ENCODE measurements around the gene YAP1.

YAP1 gene

DNA sequence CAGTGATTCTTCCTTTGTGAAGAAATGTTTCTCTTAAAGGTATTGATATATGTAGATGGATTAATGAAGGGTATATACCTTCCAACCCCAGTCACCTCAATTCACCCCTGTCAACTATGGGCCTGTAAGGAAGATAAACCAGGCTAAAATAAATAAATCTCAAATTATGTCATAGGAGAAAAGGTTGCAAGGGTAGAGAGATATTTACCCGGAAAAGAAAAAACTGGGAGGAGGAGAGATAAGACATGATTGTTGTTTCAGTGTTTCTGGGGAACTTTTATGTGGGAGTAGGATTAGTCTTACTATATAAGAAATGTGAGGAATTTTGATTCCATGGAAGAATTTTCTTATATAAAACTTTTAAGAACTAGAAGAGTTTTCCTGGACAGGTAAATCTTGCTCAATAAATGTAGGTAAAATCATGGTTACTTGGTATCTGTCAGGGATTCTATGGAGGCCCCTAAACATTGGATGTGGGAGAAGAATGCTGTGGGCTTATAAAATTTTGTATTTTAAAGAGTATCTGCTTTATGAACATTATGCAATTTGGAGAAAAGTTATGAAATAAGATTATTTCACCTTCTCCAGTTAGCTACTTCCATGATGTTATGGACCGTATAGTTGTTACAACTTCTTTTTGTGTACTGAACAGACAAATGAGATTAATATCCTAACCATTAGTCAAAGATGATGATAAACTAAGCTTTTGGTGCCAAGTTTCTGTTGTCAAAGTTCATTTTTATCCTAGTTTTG, 6.4 kb downstream of the YAP1 start:
- TF ChIP-seq TAF1 (IDR thresholded peaks at IDR 0.05; ENCODE audit: borderline replicate concordance, insufficient read depth, low read length) (no peak), POLR2AphosphoS5 (IDR thresholded peaks at IDR 0.05; ENCODE audit: low read depth, low read length) (no peak), REST (IDR thresholded peaks at IDR 0.05; ENCODE audit: insufficient read depth in 1 of 2, low read depth in 2 of 2, low read length in 2 of 2) (no peak), FOXP2 (optimal IDR thresholded peaks at IDR 0.05; ENCODE audit: borderline replicate concordance, extremely low read depth, extremely low read length, insufficient read depth) (no peak)

DNA sequence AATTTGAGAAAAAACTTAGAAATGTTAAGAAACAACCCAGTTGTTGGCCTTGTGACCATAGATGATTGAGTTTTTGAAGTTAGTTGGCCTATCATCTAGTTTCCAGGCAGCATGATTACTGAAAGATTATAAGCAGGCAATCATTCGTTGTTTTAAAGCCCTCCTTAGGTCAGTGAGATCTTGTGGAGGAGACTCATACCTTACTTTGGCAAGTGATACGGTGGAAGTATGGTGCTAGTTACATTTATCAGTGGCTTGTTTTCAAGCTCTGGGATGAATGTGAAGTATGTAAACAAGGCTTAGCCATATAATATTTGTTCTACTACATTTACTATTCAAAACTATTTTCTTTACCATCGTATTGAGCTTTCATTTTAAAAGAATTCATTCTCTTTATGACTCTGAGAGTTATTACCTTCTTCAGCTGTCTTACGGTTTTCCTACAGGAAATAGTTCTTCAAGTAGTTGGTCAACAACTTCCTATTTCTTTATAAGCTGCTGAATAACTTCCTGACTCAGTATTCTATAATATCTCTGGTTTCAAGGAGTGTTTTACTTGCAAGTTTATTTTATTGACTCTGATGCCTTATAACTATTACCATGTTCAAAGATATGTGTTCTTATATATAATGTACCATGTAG, 7.3 kb downstream of the YAP1 start:
- TF ChIP-seq FOXP2 (optimal IDR thresholded peaks at IDR 0.05; ENCODE audit: borderline replicate concordance, extremely low read depth, extremely low read length, insufficient read depth): no peak
- TF ChIP-seq POLR2AphosphoS5 (IDR thresholded peaks at IDR 0.05; ENCODE audit: low read depth, low read length): no peak
- no peak for TF ChIP-seq TAF1 (IDR thresholded peaks at IDR 0.05; ENCODE audit: borderline replicate concordance, insufficient read depth, low read length)
- no peak for TF ChIP-seq REST (IDR thresholded peaks at IDR 0.05; ENCODE audit: insufficient read depth in 1 of 2, low read depth in 2 of 2, low read length in 2 of 2)
- TF ChIP-seq SIN3A (IDR thresholded peaks at IDR 0.05; ENCODE audit: borderline replicate concordance, insufficient read depth, low read length): no peak

DNA sequence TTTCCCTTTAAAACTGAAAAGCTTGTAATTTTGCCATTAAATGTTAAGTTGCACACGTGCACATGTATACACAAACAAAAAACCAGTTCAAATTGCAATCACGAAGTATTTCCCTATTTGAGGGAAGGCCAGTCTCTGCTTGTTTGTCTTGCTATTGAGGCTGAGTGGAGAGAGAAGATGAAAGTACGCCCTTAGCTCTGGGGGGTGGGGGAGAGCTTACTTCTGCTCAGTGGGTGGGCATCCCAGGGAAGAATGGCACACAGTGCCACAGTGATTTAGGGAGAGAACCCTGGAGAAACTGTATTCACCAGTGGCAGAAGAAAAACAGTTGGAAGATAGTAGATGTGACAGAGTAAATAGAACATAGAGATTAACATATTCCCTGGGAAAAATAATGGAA, 8.7 kb downstream of the YAP1 start:
- no peak for TF ChIP-seq TAF1 (IDR thresholded peaks at IDR 0.05; ENCODE audit: borderline replicate concordance, insufficient read depth, low read length)
- no peak for TF ChIP-seq FOXP2 (optimal IDR thresholded peaks at IDR 0.05; ENCODE audit: borderline replicate concordance, extremely low read depth, extremely low read length, insufficient read depth)
- TF ChIP-seq SIN3A (IDR thresholded peaks at IDR 0.05; ENCODE audit: borderline replicate concordance, insufficient read depth, low read length): no peak
- TF ChIP-seq REST (IDR thresholded peaks at IDR 0.05; ENCODE audit: insufficient read depth in 1 of 2, low read depth in 2 of 2, low read length in 2 of 2): no peak
- no peak for TF ChIP-seq POLR2AphosphoS5 (IDR thresholded peaks at IDR 0.05; ENCODE audit: low read depth, low read length)

GRCh38 chr11:102119997-102120396, 9.8 kb downstream of the YAP1 start:
- no peak for TF ChIP-seq FOXP2 (optimal IDR thresholded peaks at IDR 0.05; ENCODE audit: borderline replicate concordance, extremely low read depth, extremely low read length, insufficient read depth)
- no peak for TF ChIP-seq POLR2AphosphoS5 (IDR thresholded peaks at IDR 0.05; ENCODE audit: low read depth, low read length)
- TF ChIP-seq SIN3A (IDR thresholded peaks at IDR 0.05; ENCODE audit: borderline replicate concordance, insufficient read depth, low read length): no peak
- TF ChIP-seq TAF1 (IDR thresholded peaks at IDR 0.05; ENCODE audit: borderline replicate concordance, insufficient read depth, low read length): no peak

DNA sequence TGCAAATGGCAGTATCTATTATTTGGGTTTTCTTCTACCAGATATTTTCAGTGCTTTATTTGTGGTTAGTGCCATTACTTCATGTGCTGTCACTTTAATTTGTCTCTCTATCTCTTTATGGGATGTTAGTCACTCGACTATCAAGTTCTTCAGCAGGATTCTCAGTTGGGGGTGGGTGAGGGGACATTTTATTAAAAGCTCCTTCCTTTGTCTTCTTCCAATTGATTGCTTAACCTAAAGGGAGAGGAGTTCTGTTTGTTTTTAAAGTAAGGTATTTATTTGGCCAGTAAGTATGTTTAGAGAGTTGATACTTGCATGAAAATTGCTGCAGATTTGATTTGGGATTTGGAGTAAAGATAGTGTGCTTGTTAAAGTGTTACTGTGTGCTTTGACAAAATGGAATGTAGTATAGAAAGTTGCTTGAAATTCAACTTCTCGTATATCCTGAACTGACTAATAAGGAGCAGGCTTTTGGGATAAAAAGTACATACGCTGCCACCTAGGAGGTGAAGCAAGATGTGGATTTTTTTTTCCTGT, 10.3 kb downstream of the YAP1 start:
- TF ChIP-seq TAF1 (IDR thresholded peaks at IDR 0.05; ENCODE audit: borderline replicate concordance, insufficient read depth, low read length) (no peak), POLR2AphosphoS5 (IDR thresholded peaks at IDR 0.05; ENCODE audit: low read depth, low read length) (no peak), FOXP2 (optimal IDR thresholded peaks at IDR 0.05; ENCODE audit: borderline replicate concordance, extremely low read depth, extremely low read length, insufficient read depth) (no peak), SIN3A (IDR thresholded peaks at IDR 0.05; ENCODE audit: borderline replicate concordance, insufficient read depth, low read length) (no peak), REST (IDR thresholded peaks at IDR 0.05; ENCODE audit: insufficient read depth in 1 of 2, low read depth in 2 of 2, low read length in 2 of 2) (no peak)
